H1 (cell line): ENCODE results near the gene WDR26. TPM values are rescaled to one million over a fixed set of nuclear protein-coding genes. Genes with fewer than 3 reads are reported as not detected.

Source experiments
- CTCF ChIA-PET: fragments of 300-600 bp; sonication (Branson Sonifier 250); formaldehyde crosslinking; loops from one replicate; lab custom pipeline; 2021; ENCODE audit not compliant: partially characterized antibody; lab: Charles Lee
- POLR2A ChIA-PET: fragments of 300-600 bp; sonication (Branson Sonifier 250); formaldehyde crosslinking; loops from one replicate; lab custom pipeline; 2021; ENCODE audit warnings: inconsistent platforms; ENCODE audit not compliant: partially characterized antibody; lab: Charles Lee
- DNase-seq, 2 experiments: peaks; one replicate each; pipeline versions ENCODE4 v3.0.0 to v3.0.0-alpha.2; 2010 to 2022; ENCODE audit warnings: low spot score in 2 of 2, low read depth in 1 of 2, mixed read lengths in 1 of 2
- FAIRE-seq: peaks from 2 replicates; lab custom pipeline; 2011; peaks lifted over from hg19 to GRCh38; lab: Jason Lieb, UNC
- H2AFZ ChIP-seq: 2 replicates; pipeline ENCODE4 v1.8.1; 2012; ENCODE audit warnings: low read length, inconsistent platforms
- H2AK5ac ChIP-seq: 2 replicates; pipeline ENCODE4 v1.6.1; 2013; ENCODE audit warnings: low read depth, low read length
- H2BK120ac ChIP-seq: replicated peaks from 2 replicates; pipeline ENCODE3; 2013; ENCODE audit warnings: low read depth, low read length, inconsistent platforms
- H2BK12ac ChIP-seq: 2 replicates; pipeline ENCODE4 v1.6.1; 2013; ENCODE audit warnings: low read depth, low read length
- H2BK15ac ChIP-seq: 2 replicates; pipeline ENCODE4 v1.6.1; 2013; ENCODE audit warnings: low read length
- H2BK20ac ChIP-seq: 2 replicates; pipeline ENCODE4 v1.6.1; 2013; ENCODE audit warnings: low read length
- H2BK5ac ChIP-seq: 2 replicates; pipeline ENCODE4 v1.6.1; 2013; ENCODE audit warnings: low read depth, low read length
- H3K14ac ChIP-seq: 2 replicates; pipeline ENCODE4 v1.6.1; 2013; ENCODE audit warnings: inconsistent platforms; ENCODE audit not compliant: insufficient read length
- H3K18ac ChIP-seq: 2 replicates; pipeline ENCODE4 v1.6.1; 2013; ENCODE audit warnings: low read length; ENCODE audit errors: extremely low read depth
- H3K23ac ChIP-seq: 2 replicates; pipeline ENCODE4 v1.6.1; 2013; ENCODE audit warnings: inconsistent platforms; ENCODE audit not compliant: insufficient read length
- H3K23me2 ChIP-seq: 2 replicates; pipeline ENCODE4 v1.6.1; 2013; ENCODE audit warnings: low read depth, low read length
- H3K27ac ChIP-seq: 2 replicates; pipeline ENCODE4 v1.6.1; 2011; ENCODE audit warnings: low read depth, low read length, inconsistent platforms
- H3K27me3 ChIP-seq, 4 experiments: replicated peaks in 1 of 4; 1 replicate in 1 of 4; 2 replicates in 3 of 4; pipeline versions ENCODE4 v1.6.1 to v1.8.1; 2011 to 2013; ENCODE audit warnings: low read length in 3 of 4, mild to moderate bottlenecking in 3 of 4, inconsistent platforms in 2 of 4, mixed read lengths in 2 of 4, moderate library complexity in 1 of 4; ENCODE audit not compliant: control insufficient read depth in 3 of 4, insufficient read depth in 3 of 4; ENCODE audit errors: extremely low read depth in 1 of 4
- H3K36me3 ChIP-seq, 4 experiments: 2 replicates each; pipeline versions ENCODE4 v1.6.1 to v1.8.1; 2011 to 2013; ENCODE audit warnings: mild to moderate bottlenecking in 4 of 4, low read length in 3 of 4, moderate library complexity in 2 of 4, control low read depth in 1 of 4, inconsistent platforms in 1 of 4; ENCODE audit not compliant: insufficient read depth in 4 of 4, control insufficient read depth in 2 of 4
- H3K4ac ChIP-seq: replicated peaks from 2 replicates; pipeline ENCODE3; 2013; ENCODE audit warnings: low read length, low read depth, mixed read lengths, inconsistent platforms; ENCODE audit not compliant: insufficient read length
- H3K4me1 ChIP-seq, 4 experiments: replicated peaks in 1 of 4; 1 replicate in 1 of 4; 2 replicates in 3 of 4; pipeline versions ENCODE4 v1.6.1 to v1.8.1; 2011 to 2013; ENCODE audit warnings: low read length in 3 of 4, inconsistent platforms in 2 of 4, mixed read lengths in 1 of 4; ENCODE audit not compliant: insufficient read depth in 4 of 4, control insufficient read depth in 3 of 4
- H3K4me2 ChIP-seq, 2 experiments: 2 replicates each; pipeline versions ENCODE4 v1.6.1 to v1.8.1; 2011 to 2013; ENCODE audit warnings: low read depth in 2 of 2, low read length in 2 of 2, control low read depth in 1 of 2, inconsistent platforms in 1 of 2, mild to moderate bottlenecking in 1 of 2; ENCODE audit not compliant: insufficient read depth in 1 of 2
- H3K4me3 ChIP-seq, 4 experiments: fragments of 200-600, 300-600 bp in 1 of 4; sonication (generic), shearing (Covaris generic), sonication (Bioruptor Twin) in 1 of 4; 2 replicates each; pipeline versions ENCODE4 v1.5.1 to v1.8.1; 2011 to 2016; ENCODE audit warnings: low read length in 4 of 4, low read depth in 3 of 4, control low read depth in 2 of 4, inconsistent platforms in 2 of 4, mild to moderate bottlenecking in 2 of 4, mixed read lengths in 1 of 4, moderate library complexity in 1 of 4; ENCODE audit not compliant: insufficient read depth in 2 of 4; ENCODE audit errors: extremely low read depth in 1 of 4
- H3K56ac ChIP-seq: replicated peaks from 2 replicates; pipeline ENCODE3; 2013; ENCODE audit warnings: low read depth, mild to moderate bottlenecking, mixed read lengths, low read length, inconsistent platforms; ENCODE audit not compliant: insufficient read length
- H3K79me1 ChIP-seq: 2 replicates; pipeline ENCODE4 v1.6.1; 2013; ENCODE audit warnings: low read depth, low read length, control low read depth
- H3K79me2 ChIP-seq, 2 experiments: 2 replicates each; pipeline versions ENCODE4 v1.6.1 to v1.8.1; 2012 to 2013; ENCODE audit warnings: low read length in 2 of 2, mild to moderate bottlenecking in 2 of 2, inconsistent platforms in 1 of 2; ENCODE audit not compliant: insufficient read depth in 2 of 2, control insufficient read depth in 1 of 2
- H3K9ac ChIP-seq, 4 experiments: replicated peaks in 1 of 4; 1 replicate in 1 of 4; 2 replicates in 3 of 4; pipeline versions ENCODE4 v1.6.1 to v1.8.1; 2011 to 2013; ENCODE audit warnings: low read depth in 3 of 4, low read length in 3 of 4, control low read depth in 2 of 4, mild to moderate bottlenecking in 2 of 4, moderate library complexity in 2 of 4, inconsistent platforms in 1 of 4; ENCODE audit errors: extremely low read depth in 1 of 4
- H3K9me3 ChIP-seq, 2 experiments: 2 replicates each; pipeline versions ENCODE4 v1.6.1 to v1.8.1; 2012 to 2013; ENCODE audit warnings: mild to moderate bottlenecking in 2 of 2, moderate library complexity in 2 of 2, control low read depth in 1 of 2, inconsistent platforms in 1 of 2, low read depth in 1 of 2, low read length in 1 of 2, mixed read lengths in 1 of 2; ENCODE audit not compliant: insufficient read depth in 2 of 2
- H4K20me1 ChIP-seq, 2 experiments: replicated peaks in 1 of 2; 2 replicates each; pipeline versions ENCODE3 to v1.8.1; 2011 to 2013; ENCODE audit warnings: inconsistent platforms in 2 of 2, low read length in 2 of 2, mild to moderate bottlenecking in 1 of 2; ENCODE audit not compliant: insufficient read depth in 2 of 2, control insufficient read depth in 1 of 2
- H4K5ac ChIP-seq: 2 replicates; pipeline ENCODE4 v1.6.1; 2013; ENCODE audit warnings: low read length, low read depth, mixed read lengths, inconsistent platforms; ENCODE audit not compliant: insufficient read length
- H4K8ac ChIP-seq: 2 replicates; pipeline ENCODE4 v1.8.0; 2013; ENCODE audit warnings: mild to moderate bottlenecking, moderate library complexity, low read length, inconsistent platforms; ENCODE audit not compliant: insufficient read depth; ENCODE audit errors: extremely low read depth
- H4K91ac ChIP-seq: replicated peaks from 2 replicates; pipeline ENCODE3; 2013; ENCODE audit warnings: low read length, mixed read lengths, inconsistent platforms; ENCODE audit not compliant: insufficient read length
- RFX5 ChIP-seq: IDR thresholded peaks from 2 replicates; pipeline ENCODE4 v1.6.1; 2011; ENCODE audit warnings: low read depth, low read length, improper control_type of control experiment, borderline replicate concordance
- WGBS, 2 experiments: shearing (Covaris generic) in 1 of 2; methylation state at CpG; one replicate each; pipeline versions ENCODE4 v1.1.6 to v1.1.7; 2013 to 2015; ENCODE audit warnings: low lambda C conversion rate in 2 of 2, mixed read lengths in 2 of 2, inconsistent platforms in 1 of 2, low coverage in 1 of 2, missing lambda C conversion rate in 1 of 2; ENCODE audit not compliant: insufficient replicate concordance in 2 of 2, insufficient coverage in 1 of 2, insufficient read length in 1 of 2; ENCODE audit errors: extremely low coverage in 1 of 2, missing lambda C conversion rate in 1 of 2; 5-methylcytosine and 5-hydroxymethylcytosine counted together
- polyA plus RNA-seq, 7 experiments: library from polyadenylated mRNA; depleted of rRNA in 3 of 7; stranded (reverse) in 5 of 7; unstranded in 2 of 7; fragments of >200 nt in 5 of 7; fragments of 200-250 nt in 2 of 7; gene quantifications; 1 replicate in 5 of 7; 2 replicates in 1 of 7; 4 replicates in 1 of 7; pipeline versions ENCODE4 v1.2.1 to v1.2.3, GENCODE V29; 2011 to 2013; ENCODE audit warnings: missing spikeins in 2 of 7, mixed read lengths in 2 of 7
- total RNA-seq: library from RNA; stranded (reverse); fragmentation: NEBNext Ultra II Directional; extraction: Animal tissue kit (Norgen Biotek cat#: 25700); gene quantifications from 2 replicates; pipeline ENCODE4 v1.2.1, GENCODE V29; 2021

WDR26 gene
- total and polyA plus RNA-seq, 2 of the 8 experiments (the other 6 are each of a cell fraction or from before 2014, with no cell fraction given): 18.0 to 72.5 TPM

- peak overlapping the region; percentile 79; the same call in 1 of the 2 replicates for H3K18ac ChIP-seq
- no peak overlapping the region for H3K23ac ChIP-seq
- no peaks in the 10 kb centered on the region for H3K79me2 ChIP-seq
- no peaks in the 10 kb centered on the region for H3K79me1 ChIP-seq
- peaks cover 6 to 15% of the 10 kb centered on the region in 2 experiments for H3K9me3 ChIP-seq
- H2AK5ac ChIP-seq: peak overlapping the region; percentile 53; the same call in 1 of the 2 replicates
- peak overlapping the region; percentile 14; the same call in 1 of the 2 replicates for H2BK5ac ChIP-seq
- no peaks in the 10 kb centered on the region for H3K36me3 ChIP-seq
- H3K9ac ChIP-seq: no peak overlapping the region
- H2BK20ac ChIP-seq: peak overlapping the region; percentile 99; the same call in 1 of the 2 replicates
- H2BK15ac ChIP-seq: peak overlapping the region; percentile 95; the same call in 1 of the 2 replicates
- H3K4ac ChIP-seq: peak overlapping the region; percentile 78
- no peak overlapping the region for H4K91ac ChIP-seq
- peaks cover 5 to 11% (median 8%) of the 10 kb centered on the region in 4 experiments; a peak in 6 of 7 replicates for H3K4me1 ChIP-seq
- FAIRE-seq: no peak
- H3K4me2 ChIP-seq: no peak overlapping the region
- DNase-seq: no peak
- no peaks in the 10 kb centered on the region for H3K27me3 ChIP-seq
- no peak overlapping the region for H2AFZ ChIP-seq
- peaks cover 5% of the 10 kb centered on the region for H3K23me2 ChIP-seq
- H4K20me1 ChIP-seq: no peaks in the 10 kb centered on the region
- ChIA-PET POLR2A (interaction anchor here (0.6 to 1.3 kb wide), 2 partner anchors 37 to 46 kb away, joined by 3 to 4 read pairs; no protein-coding TSS in a partner anchor), CTCF (no interaction called here)
- H4K5ac ChIP-seq: peak overlapping the region; percentile 81
- H3K4me3 ChIP-seq: no peak overlapping the region
- no peak overlapping the region for H3K27ac ChIP-seq
- peak overlapping the region; percentile 68; the same call in 1 of the 2 replicates for H2BK12ac ChIP-seq
- no peak overlapping the region for H3K56ac ChIP-seq
- no peak overlapping the region for H3K14ac ChIP-seq
- peak overlapping the region; percentile 64 for H2BK120ac ChIP-seq
- WGBS, 2 experiments: 91% methylated on average over 4 of the region's 4 CpGs; no CpG with 5 or more reads in 1 of the 2 experiments
- H4K8ac ChIP-seq: no peak overlapping the region
- TF ChIP-seq RFX5: no peak
Measured at GRCh38 chr1:224338150-224338838, 96.3 kb downstream of the WDR26 start.
